Activated T-helper 2 cell treated with anti-CD3 and anti-CD28 coated beads, Interferon-gamma antibody, Interleukin-2, Interleukin-4, amounts not matched to agents 10 μg/mL and 5 μg/mL and 100 μg/mL, durations not matched to agents 14 hours and 24 hours and 36 hours (primary cell): Measurements from ENCODE around the gene RNF168. TPM values are rescaled to one million over a fixed set of nuclear protein-coding genes. Genes with fewer than 3 reads are reported as not detected.
A peak's percentile ranks its signal among the peaks of the same experiment; 100 is the strongest.
"Not testable (repeated sequence)": the region's sequence is repeated elsewhere in the genome, so short reads cannot be mapped to it uniquely, and the experiment has no call there.

Source experiments
- DNase-seq: peaks from one replicate; pipeline ENCODE4 v3.0.0; 2021; ENCODE audit warnings: low spot score
- H3K27ac Mint-ChIP-seq: one replicate; pipeline ENCODE4 v1.8.0; 2021; ENCODE audit warnings: mixed read lengths
- H3K27me3 Mint-ChIP-seq: one replicate; pipeline ENCODE4 v1.8.0; 2021; ENCODE audit warnings: low read depth, mixed read lengths
- H3K36me3 Mint-ChIP-seq: one replicate; pipeline ENCODE4 v1.8.0; 2021; ENCODE audit warnings: low read depth, mixed read lengths
- H3K4me1 Mint-ChIP-seq: one replicate; pipeline ENCODE4 v1.8.0; 2021; ENCODE audit warnings: low read depth, mixed read lengths
- H3K4me3 Mint-ChIP-seq: one replicate; pipeline ENCODE4 v1.8.0; 2021; ENCODE audit warnings: low read depth, mild to moderate bottlenecking, moderate library complexity, mixed read lengths
- H3K9me3 Mint-ChIP-seq: one replicate; pipeline ENCODE4 v1.8.0; 2021; ENCODE audit warnings: mixed read lengths
- intact Hi-C: fragments of 100-400 bp; cut with micrococcal nuclease; formaldehyde crosslinking; loops from one replicate; pipeline ENCODE4 v1.15.1; 2023
- total RNA-seq: library from RNA; stranded (reverse); gene quantifications from 2 replicates; pipeline ENCODE4 v1.2.3, GENCODE V29; 2022

Gene RNF168
- total RNA-seq, 1 donor from 2014 or later = 36.3 TPM

DNA sequence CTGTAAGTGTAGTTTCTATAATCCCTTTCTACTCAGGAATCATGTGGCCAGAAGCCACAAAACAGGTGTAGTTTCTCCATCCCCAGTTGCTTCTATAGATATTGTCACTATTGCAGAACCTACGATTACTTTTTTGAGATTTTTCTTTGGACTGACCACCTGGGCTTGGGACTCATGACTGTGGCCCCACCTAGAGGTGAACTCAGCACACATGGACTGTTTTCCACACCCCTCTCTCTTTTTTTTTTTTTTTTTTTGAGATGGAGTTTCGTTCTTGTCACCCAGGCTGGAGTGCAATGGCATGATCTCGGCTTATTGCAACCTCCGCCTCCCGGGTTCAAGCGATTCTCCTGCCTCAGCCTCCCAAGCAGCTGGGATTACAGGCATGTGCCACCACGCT is 58.2 kb downstream of the RNF168 start:
- H3K36me3 Mint-ChIP-seq, H3K27ac Mint-ChIP-seq, H3K27me3 Mint-ChIP-seq, DNase-seq, H3K4me3 Mint-ChIP-seq, H3K4me1 Mint-ChIP-seq, H3K9me3 Mint-ChIP-seq, intact Hi-C loops: not testable (repeated sequence)

DNA sequence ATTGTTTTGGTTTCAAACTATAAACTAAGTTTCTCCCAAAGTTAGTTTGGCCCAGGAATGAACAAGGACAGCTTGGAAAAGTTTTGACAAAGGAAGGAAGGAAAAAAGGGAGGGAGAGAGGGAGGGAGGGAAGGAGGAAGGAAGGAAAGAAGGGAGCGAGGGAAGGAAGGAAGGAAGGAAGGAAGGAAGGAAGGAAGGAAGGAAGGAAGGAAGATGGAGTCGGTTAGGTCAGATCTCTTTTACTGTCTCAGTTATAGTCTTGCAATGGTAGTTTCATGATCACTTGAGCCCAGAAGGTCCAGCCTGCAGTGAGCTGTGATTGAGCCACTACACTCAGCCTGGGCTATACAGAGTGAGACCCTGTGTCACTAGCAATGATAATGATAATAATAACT is 59.1 kb downstream of the RNF168 start:
- intact Hi-C loops = no loop called here
- H3K9me3 Mint-ChIP-seq = no peaks in the 10 kb centered on the region
- H3K36me3 Mint-ChIP-seq = no peaks in the 10 kb centered on the region
- H3K27ac Mint-ChIP-seq = no peak overlapping the region
- DNase-seq = no peak
- no peaks in the 10 kb centered on the region for H3K27me3 Mint-ChIP-seq
- no peak overlapping the region for H3K4me3 Mint-ChIP-seq
- H3K4me1 Mint-ChIP-seq = peaks cover 10% of the 10 kb centered on the region

DNA sequence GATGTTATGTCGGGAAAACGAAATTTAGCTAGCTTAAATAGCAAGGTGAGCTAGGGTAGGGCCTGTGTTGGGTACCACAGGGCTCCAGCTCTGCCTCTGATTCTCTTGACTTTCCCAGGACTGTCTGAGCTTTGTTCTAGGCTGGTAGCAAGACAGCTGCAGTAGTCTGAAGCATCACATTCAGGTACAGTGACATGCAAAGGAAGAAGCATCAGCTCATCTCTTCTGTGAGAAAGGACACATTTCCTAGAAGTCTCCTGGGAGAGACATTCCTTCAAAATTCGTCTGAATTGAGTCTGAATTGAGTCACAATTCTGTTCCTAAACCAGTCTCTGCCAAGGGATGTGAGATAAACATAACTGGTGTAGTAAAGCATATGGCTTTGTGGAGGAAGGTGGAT is 62.9 kb downstream of the RNF168 start:
- no peaks in the 10 kb centered on the region for H3K9me3 Mint-ChIP-seq
- H3K4me3 Mint-ChIP-seq = no peak overlapping the region
- no peak for DNase-seq
- H3K27ac Mint-ChIP-seq = no peak overlapping the region
- intact Hi-C loops = no loop called here
- H3K27me3 Mint-ChIP-seq = no peaks in the 10 kb centered on the region
- H3K36me3 Mint-ChIP-seq = no peaks in the 10 kb centered on the region
- peaks cover 10% of the 10 kb centered on the region for H3K4me1 Mint-ChIP-seq

DNA sequence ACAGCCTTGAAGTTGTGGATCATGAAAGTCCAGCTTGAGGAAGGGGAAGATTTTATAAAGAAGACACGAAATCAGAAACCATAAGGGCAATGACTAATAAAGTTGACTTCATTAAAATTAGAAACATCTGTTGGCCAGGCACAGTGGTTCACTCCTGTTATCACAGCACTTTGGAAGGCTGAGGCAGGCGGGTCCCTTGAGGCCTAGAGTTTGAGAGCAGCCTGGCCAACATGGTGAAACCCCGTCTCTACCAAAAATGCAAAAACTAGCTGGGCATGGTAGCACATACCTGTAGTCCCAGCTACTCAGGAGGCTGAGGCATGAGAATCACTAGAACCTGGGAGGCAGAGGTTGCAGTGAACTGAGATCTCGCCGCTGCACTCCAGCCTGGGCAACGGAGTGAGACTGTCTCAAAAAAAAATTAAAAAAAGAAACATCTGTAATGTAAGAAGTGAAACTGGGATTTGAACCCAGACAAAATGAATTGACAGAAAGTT is 63.5 kb downstream of the RNF168 start:
- no peak for DNase-seq
- intact Hi-C loops = no loop called here
- H3K4me3 Mint-ChIP-seq = no peak overlapping the region
- H3K36me3 Mint-ChIP-seq = no peaks in the 10 kb centered on the region
- no peaks in the 10 kb centered on the region for H3K9me3 Mint-ChIP-seq
- H3K4me1 Mint-ChIP-seq = peaks cover 10% of the 10 kb centered on the region
- no peak overlapping the region for H3K27ac Mint-ChIP-seq
- no peaks in the 10 kb centered on the region for H3K27me3 Mint-ChIP-seq

DNA sequence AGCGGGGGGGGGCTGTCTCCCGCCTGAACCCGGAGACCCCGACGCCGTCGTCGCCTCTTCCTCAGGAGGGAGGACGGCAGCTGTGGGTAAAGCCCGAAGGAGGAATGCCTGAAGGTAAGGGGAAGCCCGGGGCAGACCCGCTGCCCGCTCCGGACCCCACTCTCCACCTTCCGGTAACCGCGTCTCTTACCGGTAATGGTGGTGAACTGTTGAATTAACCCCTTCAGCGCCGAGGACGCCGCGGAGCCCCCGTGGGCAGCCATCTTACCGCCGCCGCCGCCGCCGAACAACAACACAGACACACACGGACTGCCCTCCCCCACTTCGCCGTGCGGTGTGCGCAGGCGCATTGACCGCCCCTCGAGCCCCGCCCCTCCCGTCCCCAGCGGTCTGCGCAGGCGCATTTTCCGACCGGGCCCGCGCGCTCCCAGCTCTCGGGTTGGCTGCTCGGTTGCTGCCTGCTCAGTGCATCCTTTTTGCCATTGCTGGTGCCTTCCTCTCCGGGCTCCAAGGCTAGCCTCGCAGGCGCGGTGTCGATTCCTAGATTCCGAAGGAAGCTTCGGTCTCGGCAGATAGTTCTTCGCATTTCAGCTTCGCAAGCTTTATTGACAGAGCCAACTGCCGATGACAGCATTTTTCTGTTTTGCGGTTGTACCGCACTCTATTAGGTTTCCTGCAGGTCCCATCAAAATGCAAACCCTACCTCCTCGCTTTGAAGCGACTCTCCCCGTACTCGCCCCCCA is 71.3 kb downstream of the RNF168 start, which contains the start of gene UBXN7:
TSS of gene UBXN7 (minus strand) at position 291 of the 743 bp plus-strand sequence. CDS start at position 263, 28 bp downstream.
- peak; percentile 93 for DNase-seq
- peaks cover 12% of the 10 kb centered on the region for H3K36me3 Mint-ChIP-seq
- H3K4me3 Mint-ChIP-seq = peak within 1 kb of the TSS; percentile 86
- H3K27ac Mint-ChIP-seq = peak within 1 kb of the TSS; percentile 92
- no peaks in the 10 kb centered on the region for H3K9me3 Mint-ChIP-seq
- H3K4me1 Mint-ChIP-seq = peaks cover 18% of the 10 kb centered on the region
- no peaks in the 10 kb centered on the region for H3K27me3 Mint-ChIP-seq
- intact Hi-C loops = loop anchor here (1.0 to 2.0 kb wide), 2 partner anchors 68 to 158 kb away; no protein-coding TSS in a partner anchor

DNA sequence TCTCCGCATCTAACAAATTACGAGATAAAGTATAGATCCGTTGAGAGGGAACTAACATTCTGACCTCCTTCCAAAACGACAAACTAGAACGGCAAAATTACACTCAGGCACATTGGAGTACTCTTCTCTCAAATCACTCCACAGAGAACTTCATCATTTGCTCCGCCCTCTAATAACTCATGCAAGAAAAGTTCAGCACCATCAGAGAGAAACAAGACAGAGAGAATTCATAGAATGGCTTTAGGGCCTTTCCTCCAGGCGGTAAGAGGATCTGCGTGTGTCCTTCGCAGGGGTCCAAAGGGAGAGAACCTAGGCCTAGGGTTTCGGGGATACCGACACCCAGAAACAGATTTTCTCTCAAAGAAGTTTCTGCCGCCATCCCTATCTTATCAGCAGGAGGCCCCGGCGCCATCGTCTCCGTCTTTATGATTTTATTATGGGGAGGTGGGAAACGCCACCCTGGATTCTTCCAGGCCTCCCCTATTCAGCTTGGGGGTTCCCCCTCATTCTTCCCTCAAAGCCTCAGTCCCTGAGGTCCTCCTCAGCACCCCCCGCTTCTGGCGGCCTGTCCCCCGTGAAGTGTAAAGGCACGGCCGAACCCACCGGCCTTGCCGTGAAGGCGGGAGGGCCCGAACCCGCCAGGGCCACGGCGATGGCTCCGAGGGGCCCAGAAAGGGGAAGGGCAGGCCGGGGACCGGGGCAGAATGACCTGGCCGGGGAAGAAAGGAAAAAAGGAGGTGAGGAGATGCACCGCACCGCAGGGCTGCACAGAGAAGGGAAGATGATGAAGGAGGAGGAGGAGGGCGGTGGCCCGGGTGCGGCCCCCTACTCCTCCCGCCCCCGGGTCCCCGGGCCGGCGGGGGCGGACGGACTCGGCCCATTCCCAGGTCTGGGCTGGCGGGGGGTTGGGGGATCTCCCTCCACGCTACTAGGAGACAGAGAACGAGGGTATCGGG is 72.1 kb downstream of the RNF168 start:
- Mint-ChIP-seq H3K9me3 (no peaks in the 10 kb centered on the region), H3K4me3 (peak overlapping the region; percentile 86), H3K4me1 (peaks cover 18% of the 10 kb centered on the region), H3K27me3 (no peaks in the 10 kb centered on the region), H3K27ac (peak overlapping the region; percentile 92), H3K36me3 (peaks cover 15% of the 10 kb centered on the region)
- peak; percentile 17 for DNase-seq
- intact Hi-C loops = loop anchor here (1.0 to 2.0 kb wide), 2 partner anchors 69 to 157 kb away; no protein-coding TSS in a partner anchor

DNA sequence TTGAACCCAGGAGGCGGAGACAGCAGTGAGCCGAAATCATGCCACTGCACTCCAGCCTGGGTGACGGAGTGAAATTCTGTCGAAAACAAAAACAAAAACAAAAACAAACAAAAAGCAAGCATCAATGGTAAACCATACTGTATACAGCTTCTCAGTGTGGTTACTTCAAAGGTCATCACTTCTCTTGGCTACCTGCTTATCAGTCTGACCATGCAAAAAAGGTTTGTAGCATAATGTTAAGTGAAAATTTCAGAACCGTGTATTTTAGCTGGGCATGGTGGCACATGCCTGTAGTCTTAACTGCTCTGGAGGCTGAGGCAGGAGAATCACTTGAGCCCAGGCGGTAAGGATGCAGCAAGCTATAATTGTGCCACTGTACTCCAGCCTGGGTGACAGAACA is 75.5 kb downstream of the RNF168 start:
- H3K36me3 Mint-ChIP-seq = peaks cover 25% of the 10 kb centered on the region

DNA sequence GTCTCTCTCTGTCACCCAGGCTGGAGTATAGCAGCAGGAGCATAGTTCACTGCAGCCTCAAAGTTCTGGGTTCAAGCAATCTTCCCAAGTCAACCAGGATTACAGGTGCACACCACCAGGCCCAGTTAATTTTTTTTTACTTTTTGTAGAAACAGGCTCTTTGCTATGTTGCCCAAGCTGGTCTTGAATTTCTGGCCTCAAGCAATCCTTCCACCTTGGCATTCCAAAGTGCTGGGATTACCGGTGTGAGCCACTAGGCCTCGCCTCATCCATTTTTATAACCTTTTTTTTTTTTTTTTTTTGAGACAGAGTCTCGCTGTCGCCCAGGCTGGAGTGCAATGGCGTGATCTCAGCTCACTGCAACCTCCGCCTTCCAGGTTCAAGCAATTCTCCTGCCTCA is 79.1 kb downstream of the RNF168 start:
- H3K27ac Mint-ChIP-seq, H3K4me3 Mint-ChIP-seq, H3K9me3 Mint-ChIP-seq, intact Hi-C loops, H3K27me3 Mint-ChIP-seq, DNase-seq: not testable (repeated sequence)
- Mint-ChIP-seq H3K4me1 (peaks cover 10% of the 10 kb centered on the region), H3K36me3 (peaks cover 17% of the 10 kb centered on the region)

More for the DNA sequence above, 75.5 kb downstream of the RNF168 start:
- Mint-ChIP-seq H3K9me3 (no peaks in the 10 kb centered on the region), H3K27me3 (no peaks in the 10 kb centered on the region), H3K4me3 (no peak overlapping the region), H3K4me1 (peaks cover 16% of the 10 kb centered on the region), H3K27ac (no peak overlapping the region)
- intact Hi-C loops = no loop called here
- no peak for DNase-seq

DNA sequence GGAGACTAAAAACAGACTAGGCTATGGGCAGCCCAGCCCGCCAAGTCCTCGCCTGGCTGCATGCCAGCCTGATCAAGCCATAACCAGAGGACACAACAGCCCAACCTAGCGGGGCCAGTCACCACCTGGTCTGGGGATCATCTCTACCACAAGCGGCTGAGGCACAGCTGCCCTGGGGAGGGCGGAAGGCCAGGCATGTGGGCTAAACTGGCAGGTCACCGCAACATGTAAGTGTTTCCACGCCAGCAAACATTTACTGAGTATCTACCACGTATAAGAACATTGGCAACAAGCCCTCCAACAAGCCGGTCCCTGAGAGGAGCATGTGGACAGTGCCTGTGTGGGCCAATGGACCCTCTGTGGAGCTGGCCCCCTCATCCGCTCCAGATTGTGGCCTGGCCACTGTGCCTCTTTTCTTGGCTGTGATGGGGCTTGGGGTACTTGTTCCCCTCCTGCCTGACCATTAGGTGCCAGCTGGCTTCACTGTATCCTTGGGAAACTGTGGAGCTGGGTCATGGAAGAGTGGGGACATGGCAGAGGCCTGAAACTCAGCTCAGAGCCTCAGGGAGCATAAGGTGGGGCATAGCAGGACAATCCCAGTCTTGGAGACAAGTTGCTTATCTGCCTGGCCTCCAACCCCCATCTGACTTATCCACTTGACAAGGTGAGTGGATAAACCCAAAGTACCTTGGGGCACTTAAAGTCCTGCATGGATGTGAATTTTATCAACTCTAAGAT is 80.4 kb downstream of the RNF168 start:
- Mint-ChIP-seq H3K4me1 (peaks cover 15% of the 10 kb centered on the region), H3K4me3 (no peak overlapping the region)
- intact Hi-C loops = no loop called here

DNA sequence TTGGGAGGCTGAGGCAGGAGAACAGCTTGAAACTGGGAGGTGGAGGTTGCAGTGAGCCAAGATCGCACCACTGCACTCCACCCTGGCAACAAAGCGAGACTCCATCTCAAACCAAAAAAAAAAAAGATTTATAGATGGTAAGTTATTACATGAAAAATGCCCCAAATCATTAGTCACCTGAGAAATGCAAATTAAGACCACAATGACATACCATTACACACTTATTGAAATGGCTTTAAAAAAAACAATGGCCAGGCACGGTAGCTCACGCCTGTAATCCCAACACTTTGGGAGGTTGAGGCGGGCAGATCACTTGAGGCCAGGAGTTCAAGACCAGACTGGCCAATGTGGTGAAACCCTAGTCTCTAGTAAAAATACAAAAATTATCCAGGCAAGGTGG is 81.9 kb downstream of the RNF168 start:
- H3K9me3 Mint-ChIP-seq, H3K27me3 Mint-ChIP-seq, H3K4me3 Mint-ChIP-seq, intact Hi-C loops, DNase-seq, H3K27ac Mint-ChIP-seq: not testable (repeated sequence)
- Mint-ChIP-seq H3K36me3 (peaks cover 16% of the 10 kb centered on the region), H3K4me1 (peaks cover 15% of the 10 kb centered on the region)

More for the DNA sequence above, 80.4 kb downstream of the RNF168 start:
- Mint-ChIP-seq H3K9me3 (no peaks in the 10 kb centered on the region), H3K27me3 (no peaks in the 10 kb centered on the region), H3K27ac (no peak overlapping the region), H3K36me3 (peaks cover 22% of the 10 kb centered on the region)
- DNase-seq = no peak

DNA sequence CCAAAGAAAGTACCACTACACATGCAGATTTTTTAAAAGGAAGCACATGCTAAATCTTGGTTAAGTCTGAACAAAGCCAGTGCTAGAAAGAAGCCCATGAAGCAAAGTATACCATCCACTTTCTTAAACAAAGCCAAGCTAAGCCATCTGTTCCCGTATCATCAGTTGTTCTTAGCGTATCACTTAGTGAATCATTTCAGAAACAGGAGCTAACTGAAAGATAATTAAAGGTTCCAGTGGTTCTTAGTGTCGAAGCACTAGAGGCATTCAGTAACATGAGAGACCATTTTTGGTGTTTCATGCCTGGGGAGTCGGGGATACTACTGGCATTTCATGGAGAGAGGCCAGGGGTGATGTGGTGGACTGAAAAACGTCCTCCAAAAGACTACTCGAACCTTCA is 84.2 kb downstream of the RNF168 start:
- no peaks in the 10 kb centered on the region for H3K9me3 Mint-ChIP-seq
- H3K4me1 Mint-ChIP-seq = peaks cover 26% of the 10 kb centered on the region
- DNase-seq = no peak
- H3K27ac Mint-ChIP-seq = no peak overlapping the region
- H3K4me3 Mint-ChIP-seq = no peak overlapping the region
- intact Hi-C loops = no loop called here
- H3K36me3 Mint-ChIP-seq = peaks cover 13% of the 10 kb centered on the region
- H3K27me3 Mint-ChIP-seq = no peaks in the 10 kb centered on the region
